Activated CD8-positive, alpha-beta T cell treated with anti-CD3 and anti-CD28 coated beads for 36 hours (primary cell): ENCODE data around the gene RNF187. TPM values are rescaled to one million over a fixed set of nuclear protein-coding genes. Genes with fewer than 3 reads are reported as not detected.

Experiments
- ATAC-seq: fragments of 200-7000 bp; cut with Tn5 transposase; one replicate; pipeline ENCODE4 v1.10.0; 2021; ENCODE audit warnings: mild to moderate bottlenecking, moderate library complexity
- CTCF ChIA-PET: fragments of 350-600 bp; sonication (Branson Sonifier 250); formaldehyde crosslinking; loops from one replicate; lab custom pipeline; 2021; ENCODE audit warnings: antibody characterized with exemption; lab: Charles Lee
- POLR2A ChIA-PET: fragments of 350-600 bp; sonication (Branson Sonifier 250); formaldehyde crosslinking; loops from one replicate; lab custom pipeline; 2021; ENCODE audit warnings: antibody characterized with exemption; lab: Charles Lee
- DNase-seq: peaks from one replicate; pipeline ENCODE4 v3.0.0-alpha.2; 2020
- H3K27ac Mint-ChIP-seq: one replicate; pipeline ENCODE4 v1.8.0; 2021; ENCODE audit warnings: mild to moderate bottlenecking, mixed read lengths
- H3K27me3 Mint-ChIP-seq: one replicate; pipeline ENCODE4 v1.8.0; 2021; ENCODE audit warnings: mixed read lengths
- H3K36me3 Mint-ChIP-seq: one replicate; pipeline ENCODE4 v1.8.0; 2021; ENCODE audit warnings: low read depth, mixed read lengths
- H3K4me1 Mint-ChIP-seq: one replicate; pipeline ENCODE4 v1.8.0; 2021; ENCODE audit warnings: low read depth, mixed read lengths
- H3K4me3 Mint-ChIP-seq: one replicate; pipeline ENCODE4 v1.8.0; 2021; ENCODE audit warnings: mild to moderate bottlenecking, moderate library complexity, mixed read lengths
- H3K9me3 Mint-ChIP-seq: one replicate; pipeline ENCODE4 v1.8.0; 2021; ENCODE audit warnings: mixed read lengths
- intact Hi-C: fragments of 100-400 bp; cut with micrococcal nuclease; formaldehyde crosslinking; loops from one replicate; pipeline ENCODE4 v1.10.0; 2022
- total RNA-seq, 2 experiments: library from RNA; stranded (reverse); gene quantifications; one replicate each; pipeline ENCODE4 v1.2.3, GENCODE V29; 2021
- TF ChIP-seq, protein P1 (sequence below): fragments of 200-600 bp; IDR thresholded peaks from one replicate; pipeline ENCODE4 v1.8.0; 2022; ENCODE audit warnings: antibody characterized with exemption, mild to moderate bottlenecking

Gene RNF187
- total RNA-seq, 2 experiments from 2014 or later, result 147 TPM

DNA sequence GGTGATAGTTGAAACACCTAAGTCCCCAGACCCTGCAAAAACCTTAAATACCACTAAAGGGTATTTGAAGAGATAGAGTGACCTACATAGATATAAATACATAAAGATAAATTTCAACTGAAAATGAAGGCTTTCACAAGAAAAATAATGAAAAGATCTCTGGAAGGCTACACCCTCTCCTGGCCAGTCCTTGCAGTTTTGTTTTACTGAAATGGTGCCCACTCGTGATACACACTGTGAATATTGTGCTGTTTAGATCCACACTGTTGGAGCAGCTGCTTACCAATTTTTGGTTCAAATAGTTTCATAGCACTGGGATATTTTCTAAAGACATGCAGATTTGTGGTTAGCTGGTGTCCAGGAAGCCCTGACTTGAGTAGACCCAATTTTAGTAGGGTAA is 31.5 kb upstream of the RNF187 start:
- H3K27me3 Mint-ChIP-seq, result peaks cover 1% of the 10 kb centered on the region
- ChIA-PET CTCF (interaction anchor here (1.1 to 4.1 kb wide), 5 partner anchors 16 to 59 kb away, joined by 4 to 15 read pairs (median 8); no protein-coding TSS in a partner anchor), POLR2A (interaction anchor here (0.7 to 1.3 kb wide), 5 partner anchors 30 to 70 kb away, joined by 3 to 4 read pairs (median 3); no protein-coding TSS in a partner anchor)
- DNase-seq, result no peak
- H3K4me1 Mint-ChIP-seq, result peaks cover 15% of the 10 kb centered on the region
- no peaks in the 10 kb centered on the region for H3K9me3 Mint-ChIP-seq
- no peak overlapping the region for H3K27ac Mint-ChIP-seq
- H3K4me3 Mint-ChIP-seq, result peak overlapping the region; percentile 51
- intact Hi-C loops, result loop anchor here (5.0 kb wide), 1 partner anchor 48 kb away; the partner anchor contains the start of gene TRIM11
- TF ChIP-seq, protein P1, sequence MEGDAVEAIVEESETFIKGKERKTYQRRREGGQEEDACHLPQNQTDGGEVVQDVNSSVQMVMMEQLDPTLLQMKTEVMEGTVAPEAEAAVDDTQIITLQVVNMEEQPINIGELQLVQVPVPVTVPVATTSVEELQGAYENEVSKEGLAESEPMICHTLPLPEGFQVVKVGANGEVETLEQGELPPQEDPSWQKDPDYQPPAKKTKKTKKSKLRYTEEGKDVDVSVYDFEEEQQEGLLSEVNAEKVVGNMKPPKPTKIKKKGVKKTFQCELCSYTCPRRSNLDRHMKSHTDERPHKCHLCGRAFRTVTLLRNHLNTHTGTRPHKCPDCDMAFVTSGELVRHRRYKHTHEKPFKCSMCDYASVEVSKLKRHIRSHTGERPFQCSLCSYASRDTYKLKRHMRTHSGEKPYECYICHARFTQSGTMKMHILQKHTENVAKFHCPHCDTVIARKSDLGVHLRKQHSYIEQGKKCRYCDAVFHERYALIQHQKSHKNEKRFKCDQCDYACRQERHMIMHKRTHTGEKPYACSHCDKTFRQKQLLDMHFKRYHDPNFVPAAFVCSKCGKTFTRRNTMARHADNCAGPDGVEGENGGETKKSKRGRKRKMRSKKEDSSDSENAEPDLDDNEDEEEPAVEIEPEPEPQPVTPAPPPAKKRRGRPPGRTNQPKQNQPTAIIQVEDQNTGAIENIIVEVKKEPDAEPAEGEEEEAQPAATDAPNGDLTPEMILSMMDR, result no peak
- ATAC-seq, result no peak
- peaks cover 10% of the 10 kb centered on the region for H3K36me3 Mint-ChIP-seq

DNA sequence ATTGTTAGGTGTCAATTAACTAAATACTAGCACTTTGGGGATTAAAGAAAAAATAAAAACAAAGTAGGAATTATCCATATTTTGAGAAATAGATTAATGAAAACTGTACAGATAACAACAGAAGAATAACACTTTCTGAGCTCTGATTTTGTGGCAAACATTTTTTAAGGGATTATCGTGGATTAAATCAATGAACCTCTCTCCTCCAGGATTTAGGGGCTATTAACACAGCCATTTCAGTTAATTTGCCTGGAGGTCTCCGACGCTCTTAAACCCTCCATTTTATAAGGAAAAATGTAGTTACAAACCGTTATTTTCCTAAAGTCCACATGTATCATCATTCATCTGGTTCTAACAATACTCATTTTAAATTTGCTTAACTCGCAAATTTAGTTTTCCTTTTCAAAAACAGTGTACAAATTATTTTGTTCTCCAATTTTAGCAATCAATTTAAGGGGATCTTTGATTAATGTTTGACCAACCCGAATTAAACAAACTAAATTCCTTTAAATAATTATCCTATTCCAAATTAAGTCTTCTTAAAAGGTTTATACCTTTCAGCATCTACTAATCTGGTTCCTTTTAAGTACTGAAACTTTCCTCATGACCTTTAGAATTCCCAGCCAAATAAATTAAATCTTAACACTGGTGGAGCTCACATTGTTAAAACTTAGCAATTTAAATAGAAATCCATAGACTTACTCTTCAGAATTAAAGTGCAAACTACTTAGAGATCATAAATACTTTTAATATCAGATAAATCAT is 30.7 kb upstream of the RNF187 start:
- H3K27ac Mint-ChIP-seq, result peak overlapping the region; percentile 98
- DNase-seq, result no peak
- H3K9me3 Mint-ChIP-seq, result no peaks in the 10 kb centered on the region
- peaks cover 20% of the 10 kb centered on the region for H3K4me1 Mint-ChIP-seq
- no peak for ATAC-seq
- H3K27me3 Mint-ChIP-seq, result peaks cover 2% of the 10 kb centered on the region
- CTCF ChIA-PET, result interaction anchor here (1.0 to 4.1 kb wide), 6 partner anchors 10 to 58 kb away, joined by 3 to 15 read pairs (median 7); no protein-coding TSS in a partner anchor
- TF ChIP-seq, protein P1, result no peak
- intact Hi-C loops, result loop anchor here (5.0 kb wide), 1 partner anchor 49 kb away; the partner anchor contains the start of gene TRIM11
- POLR2A ChIA-PET, result interaction anchor here (0.7 to 4.2 kb wide), 2 partner anchors 51 to 71 kb away, joined by 3 to 22 read pairs; partner anchors contain the start of gene TRIM11
- peak overlapping the region; percentile 98 for H3K4me3 Mint-ChIP-seq
- H3K36me3 Mint-ChIP-seq, result peaks cover 10% of the 10 kb centered on the region

DNA sequence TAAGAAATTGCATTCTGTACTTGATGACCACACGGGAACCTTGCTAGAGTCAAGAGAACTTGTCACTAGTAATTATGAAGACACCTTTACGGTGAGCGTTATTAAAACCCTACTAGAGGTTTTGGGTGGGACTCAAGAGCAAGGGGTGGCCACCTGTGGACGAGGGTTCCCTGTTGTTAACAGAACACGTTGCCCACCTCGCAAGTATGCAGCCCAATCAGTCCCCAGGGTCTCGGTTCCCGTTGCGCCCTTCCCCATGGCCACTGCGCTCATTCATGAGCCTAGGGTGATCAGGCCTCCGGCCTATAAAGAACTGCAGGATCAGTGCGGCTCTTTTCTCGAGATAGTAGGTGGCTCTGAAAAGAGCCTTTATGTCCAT is 30.2 kb upstream of the RNF187 start:
- POLR2A ChIA-PET, result interaction anchor here (0.5 to 4.2 kb wide), 16 partner anchors 11 to 694 kb away, joined by 3 to 22 read pairs (median 4); partner anchors contain the start of genes IBA57, RNF187 and TRIM11
- Mint-ChIP-seq H3K4me1 (peaks cover 20% of the 10 kb centered on the region), H3K9me3 (no peaks in the 10 kb centered on the region), H3K27ac (peak overlapping the region; percentile 98), H3K27me3 (peaks cover 2% of the 10 kb centered on the region), H3K4me3 (peak overlapping the region; percentile 98), H3K36me3 (peaks cover 10% of the 10 kb centered on the region)
- ATAC-seq (peak; percentile 1), DNase-seq (no peak)
- CTCF ChIA-PET, result interaction anchor here (0.8 to 4.1 kb wide), 8 partner anchors 9 to 365 kb away, joined by 3 to 16 read pairs (median 7); partner anchors contain the start of gene RNF187
- TF ChIP-seq, protein P1, result no peak
- intact Hi-C loops, result loop anchor here (5.0 kb wide), 1 partner anchor 50 kb away; the partner anchor contains the start of gene TRIM11

DNA sequence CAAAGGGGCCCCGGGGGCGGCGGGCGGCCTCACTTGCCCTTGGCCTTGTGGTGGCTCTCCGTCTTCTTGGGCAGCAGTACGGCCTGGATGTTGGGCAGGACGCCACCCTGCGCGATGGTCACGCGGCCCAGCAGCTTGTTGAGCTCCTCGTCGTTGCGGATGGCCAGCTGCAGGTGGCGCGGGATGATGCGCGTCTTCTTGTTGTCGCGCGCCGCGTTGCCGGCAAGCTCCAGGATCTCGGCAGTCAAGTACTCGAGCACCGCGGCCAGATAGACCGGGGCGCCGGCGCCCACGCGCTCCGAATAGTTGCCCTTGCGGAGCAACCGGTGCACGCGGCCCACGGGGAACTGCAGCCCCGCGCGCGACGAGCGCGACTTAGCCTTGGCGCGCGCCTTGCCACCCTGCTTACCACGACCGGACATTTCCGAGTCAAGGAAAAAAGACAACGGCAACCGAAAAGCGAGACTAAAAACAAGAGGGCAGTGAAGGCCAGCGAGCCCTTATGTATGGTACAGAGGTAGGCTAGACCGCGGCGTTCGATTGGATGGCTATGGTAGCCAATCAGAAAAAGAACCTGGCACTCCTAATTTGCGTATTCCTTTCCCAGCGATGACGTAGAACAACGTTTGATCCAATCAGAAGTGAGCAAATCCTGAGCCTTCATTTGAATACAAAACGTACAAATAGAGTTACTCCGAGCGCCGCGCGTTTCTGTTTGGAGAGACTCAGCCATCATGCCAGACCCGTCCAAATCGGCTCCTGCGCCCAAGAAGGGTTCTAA is 29.6 kb upstream of the RNF187 start:
- Mint-ChIP-seq H3K4me1 (peaks cover 24% of the 10 kb centered on the region), H3K27me3 (peaks cover 2% of the 10 kb centered on the region), H3K36me3 (peaks cover 10% of the 10 kb centered on the region), H3K4me3 (peak overlapping the region; percentile 98), H3K27ac (peak overlapping the region; percentile 98), H3K9me3 (no peaks in the 10 kb centered on the region)
- ChIA-PET POLR2A (interaction anchor here (0.5 to 4.2 kb wide), 26 partner anchors 11 to 693 kb away, joined by 3 to 22 read pairs (median 4); partner anchors contain the start of genes GUK1, IBA57, RNF187 and TRIM11), CTCF (interaction anchor here (0.8 to 4.1 kb wide), 13 partner anchors 8 to 365 kb away, joined by 3 to 16 read pairs (median 6); partner anchors contain the start of gene RNF187)
- TF ChIP-seq, protein P1, result peak; percentile 32
- peak; percentile 88 for ATAC-seq
- intact Hi-C loops, result loop anchor here (5.0 kb wide), 1 partner anchor 50 kb away; the partner anchor contains the start of gene TRIM11
- peak; percentile 94 for DNase-seq
